Peyer's patch (tissue), 4 donors: ENCODE data around the gene ZBTB7B. TPM values are rescaled to one million over a fixed set of nuclear protein-coding genes. Genes with fewer than 3 reads are reported as not detected.
A peak's percentile ranks its signal among the peaks of the same experiment; 100 is the strongest.

ENCODE experiments used
- DNase-seq, 3 donors: peaks; one replicate each; pipeline ENCODE4 v3.0.0-alpha.2; 2017 to 2019
- H3K27ac ChIP-seq, 4 donors: fragments of 200-600 bp; sonication (generic); one replicate each; pipeline ENCODE4 v1.5.1; 2016 to 2019
- H3K27me3 ChIP-seq, 2 donors: fragments of 200-600 bp; sonication (generic); one replicate each; pipeline ENCODE4 v1.5.1; 2019
- H3K36me3 ChIP-seq, 3 donors: fragments of 200-600 bp; sonication (generic); one replicate each; pipeline ENCODE4 v1.5.1; 2016 to 2019
- H3K4me1 ChIP-seq, 4 donors: fragments of 200-600 bp; sonication (generic); one replicate each; pipeline ENCODE4 v1.5.1; 2016 to 2019
- H3K4me3 ChIP-seq, 4 donors: fragments of 200-600 bp; sonication (generic); 1 replicate in 3 of 4; 2 replicates in 1 of 4; pipeline ENCODE4 v1.5.1; 2016 to 2019; ENCODE audit warnings: mild to moderate bottlenecking in 1 of 4
- H3K9me3 ChIP-seq, 4 donors: fragments of 200-600 bp; sonication (generic); one replicate each; pipeline ENCODE4 v1.5.1; 2016 to 2019; ENCODE audit warnings: mild to moderate bottlenecking in 1 of 4
- CTCF ChIP-seq, 6 experiments: fragments of 450-650 bp in 4 of 6; fragments of 200-600 bp in 2 of 6; sonication (generic) in 1 of 6; IDR thresholded peaks; one replicate each; pipeline ENCODE4 v1.5.1; 2017 to 2019; ENCODE audit warnings: antibody characterized with exemption in 6 of 6, mild to moderate bottlenecking in 3 of 6, moderate library complexity in 1 of 6
- POLR2A ChIP-seq, 2 donors: fragments of 450-650 bp; IDR thresholded peaks; one replicate each; pipeline ENCODE4 v1.5.1; 2017; ENCODE audit warnings: antibody characterized with exemption in 2 of 2, mild to moderate bottlenecking in 2 of 2, moderate library complexity in 2 of 2
- total RNA-seq, 4 donors: library from RNA; depleted of rRNA; stranded (reverse); fragments of >200 nt; gene quantifications; one replicate each; pipeline ENCODE4 v1.1.0, GENCODE V29; 2016

The ZBTB7B gene
- total RNA-seq: 100 to 1,000 TPM in 3 of 4 donors, 10 to 100 TPM in 1; 35.5 to 412 (median 346) TPM

DNA sequence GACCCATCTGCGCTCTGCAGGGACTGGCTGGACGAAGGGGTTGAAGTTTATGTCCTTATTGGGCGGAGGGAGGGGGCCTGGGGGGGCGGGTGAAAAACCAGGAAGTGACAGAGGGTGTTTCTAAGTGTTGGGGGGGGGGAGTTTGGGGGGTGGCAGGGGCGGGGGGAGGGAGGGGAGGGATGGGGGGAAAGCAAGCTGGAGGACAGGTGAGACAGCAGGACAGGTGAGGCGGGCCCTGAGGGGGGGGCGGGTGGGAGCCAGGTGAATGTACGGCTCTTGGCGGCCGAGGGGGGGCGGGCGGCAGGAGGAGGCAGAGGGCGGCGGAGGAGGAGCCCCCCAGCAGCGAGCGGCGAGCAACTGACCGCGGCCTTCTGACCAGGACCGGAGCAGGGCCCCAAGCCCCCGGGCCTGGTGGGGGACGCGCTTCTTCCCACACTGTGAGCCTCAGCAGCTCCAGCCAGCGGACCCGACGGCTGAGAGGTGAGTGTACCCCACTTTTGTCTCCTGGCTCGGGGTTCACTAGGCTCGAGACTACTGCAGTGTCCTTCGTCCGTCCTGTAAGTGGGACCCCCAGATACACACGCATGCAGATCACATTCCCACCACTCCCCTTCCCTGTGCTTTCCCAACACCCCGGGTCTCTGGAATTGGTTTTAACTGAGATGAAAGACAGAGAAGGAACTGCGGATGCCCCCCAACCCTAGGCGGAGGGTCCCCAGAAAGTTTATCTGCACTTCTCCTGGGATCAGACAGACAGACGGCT, at the start of gene ZBTB7B:
Gene ZBTB7B (plus strand): TSS at position 339 of the 763 bp plus-strand sequence. CDS start 11,859 bp downstream, outside the sequence.
- H3K4me3 ChIP-seq: peak within 1 kb of the TSS; percentile 70 to 91 (median 83)

DNA sequence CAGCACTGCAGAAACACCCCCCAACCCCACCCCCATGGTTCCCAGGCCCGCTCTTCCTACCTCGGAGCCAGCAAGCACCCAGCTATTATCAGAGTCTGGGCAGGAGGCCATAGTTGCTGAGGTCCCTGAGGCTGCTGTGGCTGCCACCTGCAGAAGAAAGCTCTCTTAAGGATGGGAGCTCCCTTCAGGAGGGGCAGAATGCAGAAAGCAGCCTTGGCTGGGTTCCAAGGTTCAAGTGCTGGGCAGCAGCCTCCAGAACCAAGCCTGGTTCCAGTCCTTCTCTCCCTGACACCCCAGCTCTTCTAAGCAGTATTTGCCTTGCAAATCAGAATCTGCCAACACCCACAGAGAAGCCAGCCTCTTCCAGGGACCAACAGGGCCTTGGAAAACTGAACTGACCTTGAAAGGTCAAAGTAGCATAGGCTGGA, 49.0 kb upstream of the ZBTB7B start:
- Histone ChIP-seq H3K4me1 (peaks cover 0 to 55% (median 28%) of the 10 kb centered on the region in 4 donors), H3K9me3 (no peaks in the 10 kb centered on the region), H3K27ac (peak overlapping the region in 3 of 4 donors; percentile 11 to 86 (median 77)), H3K4me3 (peak overlapping the region in 1 of 4 donors; percentile 4), H3K27me3 (no peaks in the 10 kb centered on the region), H3K36me3 (peaks cover 0 to 30% (median 0%) of the 10 kb centered on the region in 3 donors)
- DNase-seq: no peak
- TF ChIP-seq POLR2A (IDR thresholded peaks at IDR 0.05) (no peak), CTCF (IDR thresholded peaks at IDR 0.05) (no peak)

More for the DNA sequence above, at the start of gene ZBTB7B:
- TF ChIP-seq POLR2A (IDR thresholded peaks at IDR 0.05): peak; percentile 36 to 37
- TF ChIP-seq CTCF (IDR thresholded peaks at IDR 0.05): no peak
- Histone ChIP-seq H3K27ac (peak within 1 kb of the TSS; percentile 94 to 99 (median 96)), H3K27me3 (no peaks in the 10 kb centered on the region), H3K4me1 (peaks cover 3 to 53% (median 34%) of the 10 kb centered on the region in 4 donors), H3K9me3 (no peaks in the 10 kb centered on the region), H3K36me3 (no peaks in the 10 kb centered on the region)
- peak in 2 of 3 donors; percentile 71 to 86 for DNase-seq

- peaks cover 0 to 33% (median 0%) of the 10 kb centered on the region in 3 donors for H3K36me3 ChIP-seq
- TF ChIP-seq POLR2A (IDR thresholded peaks at IDR 0.05) (no peak), CTCF (IDR thresholded peaks at IDR 0.05) (no peak)
- no peaks in the 10 kb centered on the region for H3K9me3 ChIP-seq
- H3K4me1 ChIP-seq: peaks cover 0 to 55% (median 28%) of the 10 kb centered on the region in 4 donors
- peak overlapping the region; percentile 13 to 70 (median 58) for H3K4me3 ChIP-seq
- H3K27ac ChIP-seq: peak overlapping the region; percentile 70 to 86 (median 82)
- DNase-seq: no peak
- H3K27me3 ChIP-seq: no peaks in the 10 kb centered on the region
Measured at GRCh38 chr1:154954541-154954940, 48.1 kb upstream of the ZBTB7B start.

- DNase-seq: peak; percentile 71 to 97 (median 96)
- peak overlapping the region; percentile 77 to 86 (median 82) for H3K27ac ChIP-seq
- H3K36me3 ChIP-seq: peaks cover 0 to 30% (median 0%) of the 10 kb centered on the region in 3 donors
- no peaks in the 10 kb centered on the region for H3K27me3 ChIP-seq
- H3K9me3 ChIP-seq: no peaks in the 10 kb centered on the region
- H3K4me1 ChIP-seq: peaks cover 0 to 55% (median 29%) of the 10 kb centered on the region in 4 donors
- H3K4me3 ChIP-seq: peak overlapping the region; percentile 45 to 70 (median 58)
- TF ChIP-seq CTCF (IDR thresholded peaks at IDR 0.05) (no peak), POLR2A (IDR thresholded peaks at IDR 0.05) (peak in 1 of 2 donors; percentile 23)
Measured at GRCh38 chr1:154955039-154955717, 47.4 kb upstream of the ZBTB7B start.

GRCh38 chr1:154955718-154956543, 46.7 kb upstream of the ZBTB7B start, which contains the start of gene PBXIP1:
PBXIP1 (minus strand) TSS chr1:154956099; CDS start chr1:154953721, 2,378 bp downstream.
- H3K27ac ChIP-seq: peak within 1 kb of the TSS; percentile 77 to 86 (median 82)
- no peaks in the 10 kb centered on the region for H3K9me3 ChIP-seq
- peaks cover 0 to 61% (median 29%) of the 10 kb centered on the region in 4 donors for H3K4me1 ChIP-seq
- peak; percentile 68 to 93 (median 82) for DNase-seq
- H3K27me3 ChIP-seq: no peaks in the 10 kb centered on the region
- TF ChIP-seq CTCF (IDR thresholded peaks at IDR 0.05) (peak in 2 of 6 experiments; percentile 5 to 12), POLR2A (IDR thresholded peaks at IDR 0.05) (peak in 1 of 2 donors; percentile 48)
- peak within 1 kb of the TSS; percentile 45 to 70 (median 58) for H3K4me3 ChIP-seq
- H3K36me3 ChIP-seq: peaks cover 0 to 23% (median 0%) of the 10 kb centered on the region in 3 donors
